NCI-H1694 (cell line): ENCODE measurements around the gene TMBIM6.
"Not testable (repeated sequence)": the region's sequence is repeated elsewhere in the genome, so short reads cannot be mapped to it uniquely, and the experiment has no call there.

Experiments
- DNase-seq: peaks from one replicate; lab custom pipeline; 2025; lab: John Stamatoyannopoulos, UW

Gene TMBIM6

DNA sequence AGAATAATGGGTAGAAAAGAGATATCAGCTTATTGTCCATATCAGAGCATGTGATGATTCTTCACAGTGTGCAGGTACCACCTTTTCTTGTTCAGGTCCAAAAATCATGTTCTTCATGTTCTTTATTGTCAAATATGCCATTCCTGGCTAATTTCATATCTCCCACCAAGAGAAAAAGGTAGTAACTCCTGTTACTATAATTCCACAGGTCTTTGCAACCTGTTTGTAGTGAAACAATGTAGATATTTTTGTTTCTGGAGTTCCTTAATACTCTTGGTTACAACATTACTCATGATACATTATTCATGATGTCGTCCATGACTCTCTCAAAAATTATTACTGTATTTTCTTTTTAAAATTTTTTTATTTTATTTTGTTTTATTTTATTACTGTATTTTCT lies 11.3 kb upstream of the TMBIM6 start:
- no peak for DNase-seq

DNA sequence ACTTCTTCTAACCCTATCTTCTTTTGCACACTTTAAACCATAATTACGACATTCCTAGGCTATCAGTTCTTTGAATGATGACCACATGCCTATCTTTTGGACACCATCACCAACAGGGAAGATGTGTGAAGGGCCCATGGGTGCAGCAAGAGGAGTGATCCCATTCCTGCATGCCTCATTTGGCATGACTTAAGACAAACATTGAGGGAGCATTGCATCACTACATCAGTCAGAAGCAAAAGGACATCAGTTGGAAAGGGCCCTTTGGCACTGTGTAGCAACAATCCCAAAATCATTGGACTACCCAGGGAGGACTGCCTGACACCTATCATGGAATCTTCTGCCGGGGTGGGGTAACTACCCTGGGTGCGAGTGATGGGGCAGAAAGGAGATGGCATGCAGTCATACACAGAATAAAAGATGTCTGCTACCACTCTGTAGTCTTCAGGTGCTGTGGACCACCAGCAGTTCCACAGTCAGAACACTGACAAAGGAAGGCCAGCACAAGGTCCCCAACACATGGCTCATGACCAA lies 10.7 kb upstream of the TMBIM6 start:
- DNase-seq = no peak

DNA sequence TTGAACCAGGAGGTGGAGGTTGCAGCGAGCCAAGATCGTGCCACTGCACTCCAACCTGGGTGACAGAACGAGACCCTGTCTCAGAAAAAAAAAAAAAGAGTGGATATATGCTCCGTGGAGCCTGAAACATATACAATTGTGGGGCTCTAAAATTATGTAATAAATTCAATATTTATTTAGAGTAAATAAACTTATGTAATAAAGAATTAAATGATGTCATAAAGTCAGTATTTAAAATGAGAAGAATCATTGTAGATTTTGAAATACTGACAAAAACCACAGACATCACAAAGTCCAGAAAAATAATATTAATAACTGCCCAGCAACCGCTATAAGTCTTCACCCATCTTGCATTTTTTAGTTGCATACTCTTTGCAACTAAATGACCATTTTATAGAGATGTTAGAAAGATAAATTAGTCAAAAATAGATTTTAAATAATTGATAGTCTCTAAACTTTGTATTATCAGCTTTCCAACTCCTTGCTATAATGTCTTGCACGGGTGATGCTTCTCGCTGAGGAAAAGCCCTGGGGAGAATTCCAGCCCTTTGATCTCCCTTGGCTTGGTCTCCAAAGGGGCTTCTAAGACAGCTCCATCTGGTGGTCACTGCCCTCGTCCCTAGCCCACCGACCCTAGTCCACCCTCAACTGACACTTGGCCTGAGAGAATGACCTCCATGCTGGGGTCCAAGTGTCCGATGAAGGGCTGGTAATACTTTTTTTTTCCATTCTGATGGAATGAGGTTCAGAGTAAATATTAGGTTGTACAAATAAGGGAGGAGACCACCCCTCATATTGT lies 7.9 kb upstream of the TMBIM6 start:
- no peak for DNase-seq

DNA sequence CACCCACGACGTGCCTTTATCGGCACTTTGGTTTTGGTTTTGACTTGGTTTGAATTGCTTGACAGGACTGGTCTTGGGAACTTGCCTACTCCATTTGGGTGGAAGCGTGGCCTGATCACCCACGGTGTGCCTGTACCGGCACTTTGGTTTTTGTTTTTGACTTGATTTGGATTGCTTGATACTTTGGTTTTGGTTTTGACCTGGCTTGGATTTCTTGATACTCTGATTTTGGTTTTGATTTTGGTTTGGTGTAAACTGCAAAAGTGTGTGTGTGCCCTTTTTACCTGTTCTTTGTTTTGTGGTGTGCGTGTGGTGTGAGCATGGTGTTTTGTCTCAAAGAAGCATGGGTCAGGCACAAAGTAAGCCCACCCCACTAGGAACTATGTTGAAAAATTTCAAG lies 6.5 kb upstream of the TMBIM6 start:
- DNase-seq = not testable (repeated sequence)

DNA sequence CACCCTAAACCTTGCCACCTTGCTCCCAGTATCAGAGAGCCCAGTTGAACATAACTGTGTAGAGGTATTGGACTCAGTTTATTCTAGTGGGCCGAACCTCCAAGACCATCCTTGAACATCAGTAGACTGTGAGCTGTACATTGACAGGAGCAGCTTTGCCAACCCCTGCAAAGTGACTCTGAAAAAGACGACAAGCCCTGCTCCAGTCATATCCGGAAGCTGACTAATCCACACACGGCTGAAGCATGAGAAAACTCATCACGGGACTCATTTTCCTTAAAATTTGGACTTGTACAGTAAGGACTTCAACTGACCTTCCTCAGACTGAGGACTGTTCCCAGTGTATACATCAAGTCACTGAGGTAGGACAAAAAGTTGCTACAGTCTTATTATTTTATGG lies 2.6 kb upstream of the TMBIM6 start:
- not testable (repeated sequence) for DNase-seq

DNA sequence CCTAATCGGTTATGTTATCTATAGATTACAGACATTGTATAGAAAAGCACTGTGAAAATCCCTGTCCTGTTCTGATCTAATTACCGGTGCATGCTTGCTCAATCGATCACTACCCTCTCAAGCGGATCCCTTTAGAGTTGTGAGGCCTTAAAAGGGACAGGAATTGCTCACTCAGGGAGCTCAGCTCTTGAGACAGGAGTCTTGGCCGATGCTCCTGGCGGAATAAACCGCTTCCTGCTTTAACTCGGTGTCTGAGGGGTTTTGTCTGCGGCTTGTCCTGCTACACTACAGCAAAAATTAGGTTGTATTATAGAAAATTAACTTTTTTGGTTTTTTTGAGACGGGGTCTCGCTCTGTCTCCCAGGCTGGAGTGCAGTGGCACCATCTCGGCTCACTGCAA lies 1.1 kb upstream of the TMBIM6 start:
- DNase-seq = not testable (repeated sequence)

DNA sequence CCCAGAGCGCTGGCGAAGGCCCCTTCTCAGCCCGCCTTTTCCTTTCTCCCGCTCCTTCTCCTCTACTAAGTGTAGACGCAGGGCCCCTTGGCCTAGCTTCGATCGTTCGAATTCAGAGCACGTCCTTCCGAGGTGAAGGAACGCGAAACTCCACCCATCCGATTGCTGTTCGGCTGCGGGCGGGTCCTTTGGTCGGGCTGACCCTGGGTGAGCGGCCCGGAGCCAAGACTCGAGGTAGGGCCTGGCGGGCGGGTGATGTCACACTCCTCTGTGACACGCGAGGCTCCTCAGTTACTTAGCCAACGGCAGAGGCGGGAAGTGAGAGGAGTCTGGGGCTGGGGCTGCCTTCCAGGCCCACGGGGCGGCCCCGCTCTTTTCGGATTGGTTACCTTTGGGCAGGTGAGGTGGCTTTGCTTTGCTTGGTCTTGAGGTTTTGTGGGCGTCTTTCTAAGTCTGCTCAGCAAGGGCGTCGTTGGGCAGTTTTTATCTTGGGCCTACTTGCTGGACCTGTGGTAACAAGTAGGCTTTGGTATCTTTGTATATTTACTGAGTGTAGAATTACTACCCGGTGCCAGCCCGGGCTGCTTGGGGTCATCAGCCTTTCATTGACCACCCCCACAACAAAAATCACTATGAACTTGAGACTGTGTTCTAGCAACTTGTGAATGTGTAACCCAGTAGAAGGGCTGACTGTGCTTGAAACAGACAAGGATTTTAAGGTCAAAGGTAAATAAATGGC lies 694 bp downstream of the TMBIM6 start:
- DNase-seq = no peak

DNA sequence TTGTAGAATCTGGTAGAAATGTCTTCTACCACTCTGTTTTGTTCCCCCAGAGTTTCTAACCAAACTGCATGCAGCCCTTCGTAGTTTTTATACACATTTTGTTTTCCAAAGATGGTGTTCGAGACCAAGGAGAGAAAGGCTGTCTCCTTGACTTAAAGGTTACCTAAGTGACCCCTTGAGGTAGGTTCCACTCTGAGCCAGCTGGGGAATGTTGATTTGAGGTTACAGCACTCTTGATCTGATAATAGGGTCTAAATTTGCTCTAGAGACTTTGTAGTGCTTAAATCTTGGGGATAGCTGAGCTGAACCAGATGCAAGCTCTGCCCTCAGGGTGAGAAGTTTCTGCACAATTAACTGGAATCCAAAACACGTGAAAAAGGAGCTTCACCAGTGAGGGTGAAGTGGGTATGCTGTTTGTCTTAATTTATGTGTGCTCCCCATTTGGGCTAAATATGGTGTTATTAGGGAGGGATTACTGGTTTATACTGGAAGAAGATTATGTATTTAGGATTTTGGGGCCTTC lies 3.1 kb downstream of the TMBIM6 start:
- no peak for DNase-seq

DNA sequence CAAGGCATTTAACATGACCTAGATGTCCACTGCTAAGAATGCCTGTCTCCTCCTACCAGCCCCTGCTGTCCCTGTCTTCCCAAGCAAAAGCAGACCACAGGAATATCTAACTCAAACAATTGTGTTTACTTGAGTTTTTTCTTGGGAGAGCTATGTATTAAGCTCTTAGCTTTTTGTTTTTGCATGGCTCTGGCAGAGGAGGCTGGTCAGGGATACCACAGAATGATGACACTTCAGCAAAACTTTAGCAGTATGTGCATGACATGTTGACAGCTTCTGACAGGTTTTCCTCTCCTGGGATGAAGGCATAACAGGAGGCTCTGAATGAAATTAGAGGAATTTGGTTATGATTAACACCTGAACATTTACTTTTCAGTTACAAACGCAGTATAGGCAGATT lies 6.9 kb downstream of the TMBIM6 start:
- DNase-seq = no peak

DNA sequence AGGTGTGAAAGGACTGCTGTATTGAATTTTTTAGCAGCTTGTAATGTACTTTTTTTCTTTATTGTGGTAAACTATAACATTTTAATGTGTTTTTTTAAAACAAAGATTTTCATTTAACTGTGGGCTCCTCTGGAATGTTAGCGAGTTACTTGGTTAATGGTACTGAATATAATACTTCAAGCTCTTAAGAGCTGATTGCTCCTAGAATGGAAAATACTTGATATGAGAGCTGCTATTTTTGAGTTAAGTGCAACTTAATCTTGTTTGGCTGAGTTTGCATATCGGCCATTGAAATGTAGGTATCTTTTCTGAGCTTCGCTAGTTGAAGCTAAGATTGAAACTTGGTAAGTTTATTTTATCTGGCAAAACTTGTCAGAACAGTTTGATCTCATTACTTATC lies 7.4 kb downstream of the TMBIM6 start:
- no peak for DNase-seq

DNA sequence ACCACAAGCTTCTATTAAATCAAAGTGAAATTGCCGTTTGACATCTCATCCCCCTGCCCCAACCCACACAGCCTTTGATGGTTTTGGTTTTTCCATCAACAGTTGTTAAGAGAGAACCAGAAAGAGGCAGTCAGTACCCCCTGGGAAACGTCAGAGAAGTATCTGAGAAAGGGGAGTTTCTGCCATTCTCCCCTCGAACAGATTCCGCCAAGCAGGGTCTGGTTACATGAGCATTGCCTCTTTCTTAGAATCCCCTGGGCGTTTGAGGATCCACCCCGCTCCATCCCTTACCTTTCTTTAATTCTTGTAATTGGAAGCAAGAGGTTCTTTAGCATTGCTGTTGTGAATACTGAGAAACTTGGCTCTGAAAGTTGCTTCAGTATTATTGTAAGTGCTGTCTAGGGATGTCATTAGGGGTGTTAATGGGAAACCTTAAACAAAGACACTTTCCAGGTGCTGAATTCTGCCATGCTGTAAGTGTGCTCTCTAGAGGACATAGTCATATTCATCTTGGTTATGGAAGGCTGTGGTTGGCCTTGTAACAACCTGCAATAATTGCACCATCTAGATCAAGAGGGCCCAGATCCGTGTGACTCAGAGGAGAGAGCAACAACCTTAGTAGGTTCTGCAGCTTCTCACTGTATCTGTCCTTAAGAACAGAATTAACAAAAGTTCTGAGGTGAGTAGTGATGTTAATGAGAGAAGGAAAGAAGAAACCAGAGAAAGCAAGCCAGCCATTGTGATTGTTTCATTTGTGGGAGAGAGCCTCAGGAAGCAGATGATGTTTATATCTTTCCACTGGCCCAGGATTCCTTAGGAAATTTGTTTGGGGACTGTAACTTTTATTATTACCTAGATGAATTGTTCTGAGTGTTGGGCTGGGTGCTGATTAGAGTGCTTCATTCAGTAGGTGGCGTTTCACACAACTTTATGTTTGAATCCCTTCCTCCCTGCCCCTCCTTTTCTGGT lies 9.0 kb downstream of the TMBIM6 start:
- no peak for DNase-seq

DNA sequence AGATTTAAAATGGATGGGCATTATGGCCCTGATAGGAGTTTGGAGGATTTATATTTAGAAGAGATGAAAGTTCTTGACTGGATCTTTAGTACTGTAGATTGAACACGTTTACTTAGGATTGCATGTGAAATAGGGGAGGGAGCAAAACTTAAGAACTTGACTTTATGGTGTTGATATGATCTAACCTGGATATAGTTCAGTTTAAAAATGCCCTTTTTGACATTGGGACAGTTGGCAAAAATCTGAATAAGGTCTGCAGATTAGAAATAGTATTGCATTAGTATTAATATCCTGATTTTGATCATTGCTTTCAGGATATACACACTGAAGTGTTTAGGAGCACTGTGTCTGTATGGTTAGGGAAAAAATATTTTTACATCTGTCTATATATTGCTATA lies 9.6 kb downstream of the TMBIM6 start:
- DNase-seq = no peak

DNA sequence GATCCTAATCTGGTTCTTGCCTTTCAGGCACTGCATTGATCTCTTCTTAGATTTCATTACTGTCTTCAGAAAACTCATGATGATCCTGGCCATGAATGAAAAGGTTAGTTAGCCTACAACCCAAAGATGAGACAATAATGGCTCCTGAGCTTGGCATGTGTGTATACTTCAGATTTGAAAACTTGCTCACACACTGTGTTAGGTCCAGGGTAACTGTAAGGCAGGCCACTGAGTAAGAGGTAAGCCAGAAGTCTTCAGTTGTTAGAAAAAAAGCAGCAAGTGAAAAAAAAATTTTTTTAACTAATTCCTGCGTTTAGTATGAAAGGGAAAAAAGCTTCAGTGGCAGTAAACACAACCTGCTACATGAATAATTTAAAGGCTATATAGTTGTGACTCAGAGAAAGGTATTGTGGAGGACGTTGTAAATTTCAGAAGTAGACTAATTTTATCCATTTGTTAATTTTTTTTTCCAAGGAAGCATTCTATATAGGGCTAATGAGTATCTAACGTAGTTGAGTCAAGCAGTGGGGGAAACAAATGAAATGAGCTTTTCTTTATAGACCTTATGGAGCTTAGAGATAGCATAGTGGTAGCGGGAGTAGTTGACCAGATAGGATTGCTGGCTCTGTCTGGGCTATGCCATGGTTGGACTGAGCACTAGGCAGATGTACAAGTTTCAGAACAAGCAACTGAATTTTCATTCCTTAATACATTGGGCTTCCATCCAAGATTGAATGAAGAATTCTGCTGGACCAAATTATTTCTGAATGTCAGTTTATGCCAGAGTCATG lies 20.5 kb downstream of the TMBIM6 start:
- DNase-seq = no peak

DNA sequence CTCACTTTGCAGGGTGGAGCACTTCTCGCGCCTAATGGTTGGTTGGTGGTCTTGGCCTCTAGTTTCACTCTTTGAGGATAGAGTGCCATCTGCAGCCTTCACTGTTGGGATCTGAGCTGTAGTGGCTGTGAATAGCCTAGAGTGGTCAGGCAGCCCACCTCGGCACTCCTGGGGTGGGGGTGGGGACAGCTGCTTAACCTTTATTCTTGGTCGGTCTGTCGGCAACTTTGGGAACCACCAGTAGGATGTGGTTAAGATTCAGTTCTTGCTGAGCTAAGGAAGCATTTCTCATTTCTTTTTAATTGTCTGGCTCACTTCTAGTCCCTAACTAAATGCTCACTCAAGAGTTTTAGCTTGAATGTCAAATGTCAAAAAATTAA lies 21.1 kb downstream of the TMBIM6 start:
- DNase-seq = no peak

DNA sequence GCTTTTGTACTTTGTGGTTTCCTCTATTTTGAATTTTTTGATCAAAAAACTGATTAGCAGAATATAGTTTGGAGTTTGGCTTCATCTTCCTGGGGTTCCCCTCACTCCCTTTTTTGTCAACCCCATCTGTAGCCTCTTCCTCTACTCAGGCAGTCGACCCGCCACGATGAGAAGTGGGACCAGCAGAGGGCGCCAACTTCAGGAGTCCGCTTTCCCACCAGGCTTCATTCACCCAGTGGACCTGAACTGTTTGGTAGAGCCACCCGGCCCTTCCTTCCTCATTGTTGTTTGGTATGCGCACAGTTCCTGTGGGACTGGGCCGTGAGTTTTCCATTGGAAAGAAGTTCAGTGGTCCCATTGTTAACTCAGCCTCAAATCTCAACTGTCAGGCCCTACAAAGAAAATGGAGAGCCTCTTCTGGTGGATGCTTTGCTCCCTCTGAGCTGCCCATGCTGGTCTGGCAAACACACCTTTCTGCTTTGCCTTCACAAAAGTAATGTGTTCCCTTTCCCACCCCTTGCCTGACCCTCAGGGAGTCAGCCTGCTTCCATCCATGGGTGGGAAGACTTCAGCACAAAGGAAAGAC lies 21.7 kb downstream of the TMBIM6 start:
- peak; percentile 17 for DNase-seq

DNA sequence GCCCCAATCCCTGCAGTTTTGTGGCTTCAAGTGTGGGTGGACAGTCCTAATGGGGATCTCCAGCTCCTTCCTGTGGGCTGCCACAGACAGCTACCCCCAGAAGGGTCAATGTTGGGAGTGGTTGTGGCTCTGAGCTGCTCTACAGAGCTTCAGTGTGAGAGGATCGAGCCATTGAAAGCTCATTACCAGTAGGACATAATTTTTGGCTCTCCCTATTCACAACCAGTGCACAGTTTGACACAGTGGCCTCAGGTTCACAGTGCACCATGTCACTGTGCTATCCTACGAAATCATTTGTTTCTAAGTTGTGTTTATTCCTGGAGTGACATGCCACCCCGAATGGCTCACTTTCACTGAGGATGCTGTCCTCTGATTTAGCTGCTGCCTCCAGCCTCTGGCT lies 22.8 kb downstream of the TMBIM6 start:
- no peak for DNase-seq

DNA sequence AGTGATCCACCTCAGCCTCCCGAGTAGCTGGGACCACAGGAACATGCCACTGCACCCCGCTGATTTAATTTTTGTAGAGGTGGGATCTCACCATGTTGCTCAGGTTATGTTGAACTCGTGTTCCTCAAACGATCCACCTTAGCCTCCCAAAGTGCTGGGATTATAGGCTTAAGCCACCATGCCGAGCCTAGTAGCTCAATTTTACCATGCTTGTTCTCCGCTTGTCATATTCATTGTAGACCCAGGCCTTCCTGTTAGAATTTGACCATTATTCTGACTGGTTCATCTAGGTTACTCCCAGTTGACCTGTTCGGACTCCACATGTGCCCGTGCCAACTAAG lies 24.7 kb downstream of the TMBIM6 start:
- DNase-seq = no peak

DNA sequence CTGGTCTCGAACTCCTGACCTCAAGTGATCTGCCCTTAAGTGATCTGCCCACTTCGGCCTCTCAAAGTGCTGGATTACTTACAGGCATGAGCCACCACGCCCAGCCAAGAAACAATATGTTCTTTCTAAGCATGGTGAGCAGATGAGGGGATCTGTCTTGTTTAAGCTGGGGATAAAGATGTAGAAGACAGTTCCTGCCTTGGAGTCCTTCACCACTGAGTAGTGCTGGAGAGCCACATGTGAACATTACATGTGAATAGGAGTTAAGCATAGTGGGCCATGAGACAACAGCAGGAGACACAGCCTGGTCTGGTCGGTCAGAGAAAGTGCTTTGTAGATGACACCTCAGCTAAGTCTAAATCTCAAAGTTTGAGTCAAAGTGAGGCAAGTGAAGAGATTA lies 26.0 kb downstream of the TMBIM6 start:
- DNase-seq = no peak

DNA sequence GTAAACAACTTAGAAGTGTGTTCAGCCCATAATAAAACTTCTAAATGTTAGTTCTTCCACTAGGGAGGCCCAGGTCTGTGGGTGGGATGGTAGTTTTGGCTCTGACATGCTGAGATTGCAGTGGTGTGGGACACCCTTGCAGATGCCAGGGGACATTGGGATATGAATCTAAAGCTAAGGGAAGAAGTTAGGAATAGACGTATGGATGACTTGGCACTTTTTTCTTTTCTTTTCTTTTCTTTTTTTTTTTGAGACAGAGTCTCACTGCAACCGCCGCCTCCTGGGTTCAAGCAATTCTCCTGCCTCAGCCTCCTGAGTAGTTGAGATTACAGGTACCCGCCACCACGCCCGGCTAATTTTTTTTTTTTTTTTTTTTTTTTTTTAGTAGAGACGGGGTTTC lies 31.7 kb downstream of the TMBIM6 start:
- not testable (repeated sequence) for DNase-seq

DNA sequence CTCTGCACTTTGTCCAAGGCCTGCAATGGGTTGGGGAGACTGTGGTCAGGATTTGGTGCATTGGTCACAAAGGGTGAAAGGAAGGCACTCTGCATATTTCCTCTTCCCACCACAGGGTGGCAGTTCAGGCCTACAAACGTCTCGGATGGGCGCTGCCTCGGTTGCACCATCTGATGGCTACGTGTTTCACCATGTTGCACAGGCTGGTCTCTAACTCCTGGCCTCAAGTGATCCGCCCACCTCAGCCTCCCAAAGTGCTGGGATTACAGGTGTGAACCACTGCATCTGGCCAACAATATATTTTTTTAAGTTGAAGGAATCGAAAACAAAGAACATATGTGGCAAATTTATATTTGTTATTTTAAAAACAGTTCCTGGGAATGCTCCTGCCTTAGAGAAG lies 35.1 kb downstream of the TMBIM6 start:
- DNase-seq = peak; percentile 45

DNA sequence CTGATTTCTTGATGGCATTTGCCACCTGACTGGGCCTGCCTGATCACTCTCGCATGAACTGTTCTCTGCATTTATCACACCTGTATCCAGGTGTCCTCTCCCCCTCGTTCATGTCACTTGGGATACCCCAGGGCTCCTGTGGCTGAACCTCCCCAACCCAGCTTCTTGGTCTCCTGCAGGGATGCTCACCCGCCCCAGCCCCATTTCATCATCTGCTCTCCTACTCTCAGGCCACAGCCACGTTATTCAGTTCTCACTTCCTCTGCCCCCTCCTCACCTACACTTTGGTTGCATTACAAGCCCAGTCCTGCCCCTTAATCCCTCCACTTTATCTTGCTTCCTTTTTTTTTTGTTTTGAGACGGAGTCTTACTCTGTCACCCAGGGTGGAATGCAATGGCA lies 35.5 kb downstream of the TMBIM6 start:
- DNase-seq = no peak
